C4-2B (cell line): ENCODE data around the gene FEZ2.

Source experiments
- H3K27ac ChIP-seq: fragments of 450-650 bp; 2 replicates; pipeline ENCODE4 v1.5.1; 2017
- CTCF ChIP-seq: fragments of 450-650 bp; conservative IDR thresholded peaks from 2 replicates; pipeline ENCODE4 v1.5.1; 2017; ENCODE audit warnings: mild to moderate bottlenecking
- ZFX ChIP-seq: fragments of 450-650 bp; IDR thresholded peaks from 2 replicates; pipeline ENCODE4 v1.6.1; 2017

FEZ2 gene

GRCh38 chr2:36540986-36541754 is 56.8 kb downstream of the FEZ2 start:
- TF ChIP-seq CTCF (no peak), ZFX (no peak)
- H3K27ac ChIP-seq = no peak overlapping the region

- H3K27ac ChIP-seq = no peak overlapping the region
- TF ChIP-seq CTCF (no peak), ZFX (no peak)
Observed at GRCh38 chr2:36539631-36540030, 58.3 kb downstream of the FEZ2 start.

- H3K27ac ChIP-seq = no peak overlapping the region
- no peak for TF ChIP-seq ZFX
Observed at GRCh38 chr2:36538335-36538734, 59.6 kb downstream of the FEZ2 start.

GRCh38 chr2:36536776-36537175 is 61.2 kb downstream of the FEZ2 start:
- no peak overlapping the region for H3K27ac ChIP-seq
- TF ChIP-seq CTCF (no peak), ZFX (no peak)

- TF ChIP-seq CTCF (no peak), ZFX (no peak)
- H3K27ac ChIP-seq = no peak overlapping the region
Observed at GRCh38 chr2:36535099-36535498, 62.9 kb downstream of the FEZ2 start.

GRCh38 chr2:36534275-36534799 is 63.6 kb downstream of the FEZ2 start:
- no peak overlapping the region for H3K27ac ChIP-seq
- TF ChIP-seq ZFX (no peak), CTCF (no peak)

GRCh38 chr2:36530983-36531354 is 67.0 kb downstream of the FEZ2 start:
- H3K27ac ChIP-seq = no peak overlapping the region

More at GRCh38 chr2:36530983-36531354, 67.0 kb downstream of the FEZ2 start:
- TF ChIP-seq CTCF (no peak), ZFX (no peak)
